Natural killer cell (primary cell): ENCODE measurements around the gene PCDHA6. TPM values are rescaled to one million over a fixed set of nuclear protein-coding genes. Genes with fewer than 3 reads are reported as not detected.
"Not testable (repeated sequence)": the region's sequence is repeated elsewhere in the genome, so short reads cannot be mapped to it uniquely, and the experiment has no call there.

Experiments
- ATAC-seq, 3 donors: fragments of 150-1000 bp in 2 of 3; fragments of 200-7000 bp in 1 of 3; cut with Tn5 transposase; 1 replicate in 1 of 3; 2 replicates in 2 of 3; pipeline ENCODE4 v1.10.0; 2021; ENCODE audit warnings: mild to moderate bottlenecking in 2 of 3, moderate library complexity in 2 of 3
- DNase-seq, 2 donors: peaks; one replicate each; pipeline versions ENCODE4 v3.0.0 to v3.0.0-alpha.2; 2013 to 2021; ENCODE audit warnings: mixed read lengths in 1 of 2
- H3K27ac ChIP-seq: one replicate; pipeline ENCODE4 v1.5.1; 2013; ENCODE audit warnings: mild to moderate bottlenecking, low read length
- H3K27me3 ChIP-seq: one replicate; pipeline ENCODE4 v1.6.1; 2013; ENCODE audit warnings: low read length; ENCODE audit not compliant: control insufficient read depth, insufficient read depth
- H3K36me3 ChIP-seq: one replicate; pipeline ENCODE4 v1.6.1; 2013; ENCODE audit warnings: low read length; ENCODE audit not compliant: control insufficient read depth, insufficient read depth
- H3K4me1 ChIP-seq: one replicate; pipeline ENCODE4 v1.6.1; 2013; ENCODE audit warnings: low read length; ENCODE audit not compliant: control insufficient read depth, insufficient read depth
- H3K4me3 ChIP-seq: one replicate; pipeline ENCODE4 v1.5.1; 2013; ENCODE audit warnings: low read length
- H3K9me3 ChIP-seq: one replicate; pipeline ENCODE4 v1.6.1; 2013; ENCODE audit warnings: low read length; ENCODE audit not compliant: control insufficient read depth, insufficient read depth
- H3K27ac Mint-ChIP-seq, 2 donors: one replicate each; pipeline ENCODE4 v1.8.0; 2022; ENCODE audit warnings: mild to moderate bottlenecking in 2 of 2, mixed read lengths in 2 of 2, moderate library complexity in 1 of 2
- H3K27me3 Mint-ChIP-seq, 2 donors: one replicate each; pipeline ENCODE4 v1.8.0; 2022; ENCODE audit warnings: low read depth in 2 of 2, mixed read lengths in 2 of 2
- H3K36me3 Mint-ChIP-seq: one replicate; pipeline ENCODE4 v1.8.0; 2022; ENCODE audit warnings: mixed read lengths
- H3K4me1 Mint-ChIP-seq, 2 donors: one replicate each; pipeline ENCODE4 v1.8.0; 2022; ENCODE audit warnings: mixed read lengths in 2 of 2
- H3K4me3 Mint-ChIP-seq: one replicate; pipeline ENCODE4 v1.8.0; 2022; ENCODE audit warnings: mild to moderate bottlenecking, moderate library complexity, mixed read lengths
- H3K9me3 Mint-ChIP-seq, 2 donors: one replicate each; pipeline ENCODE4 v1.8.0; 2022; ENCODE audit warnings: mixed read lengths in 2 of 2
- CTCF ChIP-seq: fragments of 200-600 bp; IDR thresholded peaks from one replicate; pipeline ENCODE4 v1.8.0; 2022; ENCODE audit warnings: antibody characterized with exemption
- WGBS: methylation state at CpG from one replicate; pipeline ENCODE4 v1.1.7; 2013; ENCODE audit warnings: missing lambda C conversion rate; ENCODE audit not compliant: insufficient coverage; 5-methylcytosine and 5-hydroxymethylcytosine counted together
- intact Hi-C: fragments of 100-400 bp; cut with micrococcal nuclease; formaldehyde crosslinking; loops from one replicate; pipeline ENCODE4 v1.14.2; 2022
- total RNA-seq, 4 donors: library from RNA; stranded (reverse); fragments of 120-200 nt in 1 of 4; gene quantifications; one replicate each; pipeline versions ENCODE4 v1.2.3 to v1.2.4, GENCODE V29; 2013 to 2022

PCDHA6 gene
- total RNA-seq, 3 donors from 2014 or later (not counting 1 experiment from before 2014, with no cell fraction given): not detected

DNA sequence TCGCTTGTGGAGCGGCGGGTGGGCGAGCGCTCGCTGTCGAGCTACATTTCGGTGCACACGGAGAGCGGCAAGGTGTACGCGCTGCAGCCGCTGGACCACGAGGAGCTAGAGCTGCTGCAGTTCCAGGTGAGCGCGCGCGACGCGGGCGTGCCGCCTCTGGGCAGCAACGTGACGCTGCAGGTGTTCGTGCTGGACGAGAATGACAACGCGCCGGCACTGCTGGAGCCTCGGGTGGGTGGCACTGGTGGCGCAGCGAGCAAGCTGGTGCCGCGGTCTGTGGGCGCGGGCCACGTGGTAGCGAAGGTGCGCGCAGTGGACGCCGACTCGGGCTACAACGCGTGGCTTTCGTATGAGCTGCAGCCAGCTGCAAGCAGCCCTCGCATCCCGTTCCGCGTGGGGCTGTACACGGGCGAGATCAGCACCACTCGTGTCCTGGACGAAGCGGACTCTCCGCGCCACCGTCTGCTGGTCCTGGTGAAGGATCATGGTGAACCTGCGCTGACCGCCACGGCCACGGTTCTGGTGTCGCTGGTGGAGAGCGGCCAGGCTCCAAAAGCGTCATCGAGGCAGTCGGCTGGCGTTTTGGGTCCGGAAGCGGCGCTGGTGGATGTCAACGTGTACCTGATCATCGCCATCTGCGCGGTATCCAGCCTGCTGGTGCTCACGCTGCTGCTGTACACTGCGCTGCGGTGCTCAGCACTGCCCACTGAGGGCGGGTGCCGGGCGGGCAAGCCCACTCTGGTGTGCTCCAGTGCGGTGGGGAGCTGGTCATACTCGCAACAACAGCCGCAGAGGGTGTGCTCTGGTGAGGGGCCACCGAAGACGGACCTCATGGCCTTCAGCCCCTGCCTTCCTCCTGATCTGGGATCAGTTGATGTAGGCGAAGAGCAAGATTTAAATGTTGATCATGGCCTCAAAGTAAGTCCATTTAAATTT is 15.3 kb downstream of the PCDHA6 start:
- no peaks in the 10 kb centered on the region for H3K4me1 Mint-ChIP-seq

DNA sequence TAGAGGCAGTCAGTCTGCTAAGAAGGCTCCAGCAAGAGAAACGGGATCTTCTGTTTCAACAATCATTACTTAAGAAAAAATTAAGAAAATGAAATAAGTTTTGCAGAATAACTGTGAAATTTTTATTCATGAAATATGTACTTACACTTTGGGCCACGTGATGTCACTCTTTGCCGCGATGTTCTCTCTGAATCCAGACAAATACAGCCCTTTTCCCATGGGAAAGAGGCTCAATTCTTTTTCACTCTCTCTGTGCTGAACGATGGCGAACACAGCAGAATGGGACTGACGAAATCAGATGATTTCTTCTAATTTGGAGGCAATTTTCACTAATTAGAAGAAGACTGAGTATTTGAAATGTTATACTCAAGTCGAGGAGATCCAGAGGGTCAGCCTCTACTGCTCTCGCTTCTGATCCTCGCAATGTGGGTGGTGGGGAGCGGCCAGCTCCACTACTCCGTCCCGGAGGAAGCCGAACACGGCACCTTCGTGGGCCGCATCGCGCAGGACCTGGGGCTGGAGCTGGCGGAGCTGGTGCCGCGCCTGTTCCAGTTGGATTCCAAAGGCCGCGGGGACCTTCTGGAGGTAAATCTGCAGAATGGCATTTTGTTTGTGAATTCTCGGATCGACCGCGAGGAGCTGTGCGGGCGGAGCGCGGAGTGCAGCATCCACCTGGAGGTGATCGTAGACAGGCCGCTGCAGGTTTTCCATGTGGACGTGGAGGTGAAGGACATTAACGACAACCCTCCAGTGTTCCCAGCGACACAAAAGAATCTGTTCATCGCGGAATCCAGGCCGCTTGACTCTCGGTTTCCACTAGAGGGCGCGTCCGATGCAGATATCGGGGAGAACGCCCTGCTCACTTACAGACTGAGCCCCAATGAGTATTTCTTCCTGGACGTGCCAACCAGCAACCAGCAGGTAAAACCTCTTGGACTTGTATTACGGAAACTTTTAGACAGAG is 20.7 kb downstream of the PCDHA6 start, which contains the start of gene PCDHA9:
TSS of gene PCDHA9 (plus strand) at position 244 of the 964 bp plus-strand sequence. CDS start at position 358, 114 bp downstream.
- H3K27me3 Mint-ChIP-seq, intact Hi-C loops, H3K36me3 ChIP-seq, H3K27ac Mint-ChIP-seq, H3K4me3 ChIP-seq, H3K9me3 Mint-ChIP-seq, ATAC-seq, H3K4me3 Mint-ChIP-seq, H3K27me3 ChIP-seq, H3K36me3 Mint-ChIP-seq, DNase-seq, H3K27ac ChIP-seq, H3K4me1 Mint-ChIP-seq, H3K4me1 ChIP-seq: not testable (repeated sequence)
- H3K9me3 ChIP-seq: peaks cover 12% of the 10 kb centered on the region
- WGBS: 28% methylated on average over 35 of the region's 48 CpGs

More for the DNA sequence above, 15.3 kb downstream of the PCDHA6 start:
- no peak overlapping the region for H3K4me3 Mint-ChIP-seq
- H3K36me3 Mint-ChIP-seq: no peaks in the 10 kb centered on the region
- H3K9me3 Mint-ChIP-seq: peaks cover 0 to 2% of the 10 kb centered on the region in 2 donors
- H3K9me3 ChIP-seq: peaks cover 15% of the 10 kb centered on the region
- no peak overlapping the region for H3K27ac Mint-ChIP-seq
- H3K27ac ChIP-seq: no peak overlapping the region
- no peak for TF ChIP-seq CTCF
- ATAC-seq: no peak
- H3K4me3 ChIP-seq: no peak overlapping the region
- peaks cover 0 to 6% of the 10 kb centered on the region in 2 donors for H3K27me3 Mint-ChIP-seq
- no peaks in the 10 kb centered on the region for H3K36me3 ChIP-seq
- H3K27me3 ChIP-seq: peaks cover 6% of the 10 kb centered on the region
- 56% methylated on average over 87 of the region's 87 CpGs for WGBS
- no peaks in the 10 kb centered on the region for H3K4me1 ChIP-seq
- intact Hi-C loops: no loop called here
- no peak for DNase-seq

- H3K27me3 ChIP-seq, H3K27me3 Mint-ChIP-seq, H3K4me3 Mint-ChIP-seq, intact Hi-C loops, H3K4me1 ChIP-seq, H3K27ac ChIP-seq, H3K36me3 Mint-ChIP-seq, H3K9me3 Mint-ChIP-seq, H3K4me3 ChIP-seq, ATAC-seq, H3K36me3 ChIP-seq, DNase-seq, H3K4me1 Mint-ChIP-seq, H3K27ac Mint-ChIP-seq: not testable (repeated sequence)
- H3K9me3 ChIP-seq: peaks cover 11% of the 10 kb centered on the region
- WGBS: 53% methylated on average over 101 of the region's 101 CpGs
Observed at GRCh38 chr5:140849831-140850634, 22.3 kb downstream of the PCDHA6 start.
